ENCODE measurements around the gene CIRBP.

Gene CIRBP

DNA sequence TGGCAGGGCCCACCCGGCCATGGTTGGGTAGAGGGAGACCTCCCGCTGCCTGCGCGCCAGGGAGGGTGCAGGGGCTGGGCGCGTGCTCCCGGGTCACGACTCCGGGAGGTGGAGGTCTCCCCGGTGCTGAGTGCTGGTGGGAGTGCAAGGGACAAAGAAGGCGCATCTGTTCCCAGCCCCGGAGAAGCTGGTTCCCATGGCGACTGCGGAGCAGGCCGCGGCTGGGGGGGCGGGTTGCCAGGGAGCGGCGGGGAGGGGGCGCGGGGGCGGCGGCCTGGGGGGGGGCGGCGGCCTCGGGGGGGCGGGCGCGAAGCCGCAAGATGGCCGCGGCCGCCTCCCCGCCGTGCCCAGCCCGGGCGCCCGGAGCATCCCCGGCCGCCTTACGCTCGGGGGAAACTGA is 32.6 kb upstream of the CIRBP start:
- Mint-ChIP-seq H3K27ac (no peak overlapping the region), H3K4me3 (no peak overlapping the region), H3K9me3 (no peaks in the 10 kb centered on the region)

DNA sequence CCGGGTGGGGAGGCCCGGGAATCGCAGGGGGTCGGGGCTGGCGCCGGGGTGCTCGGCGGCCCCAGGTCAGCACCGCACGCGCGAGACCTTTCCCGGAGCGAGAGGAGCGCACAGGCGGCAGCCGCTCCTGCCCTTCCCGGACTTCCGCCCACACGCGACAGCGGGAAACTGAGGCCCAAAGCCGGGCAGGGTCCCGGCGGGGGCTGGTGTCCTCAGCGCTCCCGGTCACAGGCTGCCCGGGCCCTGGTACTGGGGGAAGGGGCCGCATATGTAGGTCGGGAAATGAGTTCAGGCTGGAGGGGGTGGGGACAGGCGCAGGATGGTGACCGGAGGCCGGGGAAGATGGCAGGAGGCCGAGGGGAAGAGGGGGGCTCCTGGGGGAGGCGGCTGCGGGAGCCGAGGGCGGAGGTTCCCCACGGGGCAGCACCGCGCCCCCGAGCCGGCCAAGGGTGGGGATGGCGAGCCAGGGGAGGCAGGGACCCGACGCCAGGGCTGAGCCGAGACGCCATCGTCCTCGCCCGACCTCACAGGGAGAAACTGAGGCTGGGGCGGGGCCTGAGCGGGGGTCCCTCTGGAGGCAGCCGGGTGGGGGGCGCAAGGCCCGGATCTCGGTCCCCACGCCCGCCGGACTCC is 32.0 kb upstream of the CIRBP start:
- Mint-ChIP-seq H3K27me3 (ENCODE audit: low read depth) (peaks cover 21% of the 10 kb centered on the region), H3K4me1 (ENCODE audit: low read depth) (peaks cover 17% of the 10 kb centered on the region), H3K36me3 (ENCODE audit: low read depth) (no peaks in the 10 kb centered on the region), H3K4me3 (peak overlapping the region; percentile 40), H3K27ac (no peak overlapping the region), H3K9me3 (no peaks in the 10 kb centered on the region)

More for the DNA sequence above, 32.6 kb upstream of the CIRBP start:
- Mint-ChIP-seq H3K27me3 (ENCODE audit: low read depth) (peaks cover 21% of the 10 kb centered on the region), H3K4me1 (ENCODE audit: low read depth) (peaks cover 17% of the 10 kb centered on the region), H3K36me3 (ENCODE audit: low read depth) (no peaks in the 10 kb centered on the region)

- Mint-ChIP-seq H3K27ac (peak within 1 kb of the TSS; percentile 29), H3K9me3 (no peaks in the 10 kb centered on the region), H3K27me3 (ENCODE audit: low read depth) (peaks cover 21% of the 10 kb centered on the region)
Measured at GRCh38 chr19:1237754-1238368, 31.3 kb upstream of the CIRBP start, which contains the start of gene CBARP. CBARP (minus strand) TSS chr19:1238005; CDS start chr19:1236100, 1,905 bp downstream.

DNA sequence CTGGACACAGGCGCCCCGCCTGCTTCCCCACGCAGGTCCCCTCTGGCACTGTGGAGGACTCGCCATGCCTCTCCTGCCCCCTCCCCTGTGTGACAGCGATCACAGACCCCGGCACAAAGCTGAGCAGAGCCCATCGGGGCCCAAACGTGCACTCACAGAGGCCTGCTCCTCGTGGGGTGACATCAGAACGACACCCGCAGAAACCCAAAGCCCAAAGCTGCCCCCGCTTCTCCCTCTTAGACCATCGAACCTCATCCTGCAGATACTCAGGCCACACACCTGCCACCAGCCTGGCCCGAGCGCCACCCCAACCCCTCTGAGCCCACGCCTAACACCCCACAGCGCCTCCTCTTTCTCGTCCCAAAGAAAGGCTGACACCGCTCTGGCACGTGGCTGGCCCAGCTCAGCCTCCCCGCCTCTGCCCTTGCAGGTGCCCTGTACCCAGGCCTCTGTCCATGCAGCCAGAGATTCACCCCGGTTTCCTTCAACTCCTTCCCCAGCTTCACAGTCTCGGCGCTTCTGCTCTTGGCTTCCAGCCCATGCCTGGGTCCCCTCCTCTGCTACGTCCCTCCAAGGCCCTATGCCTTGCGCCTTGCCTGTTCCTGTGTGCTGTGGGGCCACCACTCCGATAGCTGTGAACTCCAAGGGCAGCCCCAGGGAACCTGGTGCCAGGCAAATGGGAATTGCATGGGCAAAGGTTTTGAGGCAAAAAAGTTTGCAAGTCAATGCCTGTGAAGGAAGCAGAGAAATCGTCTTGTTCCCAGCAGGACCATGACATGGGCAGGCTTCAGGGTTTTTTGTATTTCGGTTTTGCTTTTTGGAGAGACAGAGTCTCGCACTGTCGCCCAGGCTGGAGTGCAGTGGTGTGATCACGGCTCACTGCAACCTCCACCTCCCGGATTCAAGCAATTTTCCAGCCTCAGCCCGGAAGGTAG is 30.5 kb upstream of the CIRBP start:
- Mint-ChIP-seq H3K27me3 (ENCODE audit: low read depth) (peaks cover 21% of the 10 kb centered on the region), H3K4me3 (peak overlapping the region; percentile 76), H3K36me3 (ENCODE audit: low read depth) (no peaks in the 10 kb centered on the region), H3K27ac (peak overlapping the region; percentile 29), H3K4me1 (ENCODE audit: low read depth) (peaks cover 24% of the 10 kb centered on the region), H3K9me3 (no peaks in the 10 kb centered on the region)

More at GRCh38 chr19:1237754-1238368, 31.3 kb upstream of the CIRBP start, which contains the start of gene CBARP:
- H3K4me1 Mint-ChIP-seq (ENCODE audit: low read depth) = peaks cover 17% of the 10 kb centered on the region
- peak within 1 kb of the TSS; percentile 76 for H3K4me3 Mint-ChIP-seq
- H3K36me3 Mint-ChIP-seq (ENCODE audit: low read depth) = no peaks in the 10 kb centered on the region

- peaks cover 24% of the 10 kb centered on the region for H3K4me1 Mint-ChIP-seq (ENCODE audit: low read depth)
- no peaks in the 10 kb centered on the region for H3K36me3 Mint-ChIP-seq (ENCODE audit: low read depth)
- H3K27ac Mint-ChIP-seq = peak overlapping the region; percentile 3
- peak overlapping the region; percentile 76 for H3K4me3 Mint-ChIP-seq
- H3K27me3 Mint-ChIP-seq (ENCODE audit: low read depth) = peaks cover 21% of the 10 kb centered on the region
- H3K9me3 Mint-ChIP-seq = no peaks in the 10 kb centered on the region
Measured at GRCh38 chr19:1239420-1239795, 29.7 kb upstream of the CIRBP start.

DNA sequence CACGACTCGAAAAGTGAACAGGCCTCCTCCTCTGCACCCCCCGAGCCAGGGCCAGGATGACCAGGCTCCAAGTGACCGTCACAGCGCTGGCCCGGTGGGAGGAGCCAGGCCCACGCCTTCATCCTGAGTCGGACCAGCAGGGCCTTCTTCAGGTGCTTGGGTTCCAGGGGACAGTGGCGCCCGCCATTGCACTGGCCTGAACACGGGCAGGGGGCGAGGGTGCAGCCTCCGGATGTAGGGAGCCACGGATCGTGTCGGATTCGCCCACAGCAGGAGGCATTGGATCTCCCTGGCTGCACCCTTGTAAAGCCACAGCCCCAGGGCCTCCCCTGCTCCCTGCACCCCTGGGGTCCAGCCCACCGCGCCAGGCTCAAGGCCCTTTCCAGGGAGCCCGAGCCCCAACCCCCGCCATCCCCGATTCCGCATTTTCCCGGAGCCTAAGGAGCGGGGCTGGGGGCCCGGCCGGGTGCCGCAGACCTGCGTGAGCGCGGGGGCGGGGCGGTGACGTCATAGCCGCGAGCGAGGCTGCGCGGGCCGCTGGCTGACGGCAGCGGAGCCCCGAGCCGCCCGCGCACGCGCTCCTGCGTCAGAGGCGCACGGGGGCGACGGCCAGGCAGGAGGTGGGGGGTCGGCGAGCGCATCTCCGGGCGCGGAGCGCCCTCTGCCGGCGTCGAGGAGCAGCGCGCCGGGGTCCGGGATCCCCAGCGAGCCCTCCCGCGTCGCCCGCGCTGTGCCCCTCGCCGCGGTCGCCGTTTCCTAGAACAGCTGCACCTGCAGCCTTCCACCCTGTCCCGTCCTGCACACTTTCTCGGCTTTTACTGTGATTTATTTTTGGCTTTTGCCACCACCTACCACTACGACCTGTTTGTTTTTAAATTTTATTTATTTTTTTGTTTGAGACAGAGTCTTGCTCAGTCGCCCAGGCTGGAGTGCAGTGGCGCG is 29.1 kb upstream of the CIRBP start:
- Mint-ChIP-seq H3K27ac (no peak overlapping the region), H3K4me3 (peak overlapping the region; percentile 46), H3K9me3 (no peaks in the 10 kb centered on the region), H3K27me3 (ENCODE audit: low read depth) (peaks cover 21% of the 10 kb centered on the region), H3K36me3 (ENCODE audit: low read depth) (peaks cover 2% of the 10 kb centered on the region), H3K4me1 (ENCODE audit: low read depth) (peaks cover 27% of the 10 kb centered on the region)

- Mint-ChIP-seq H3K4me3 (peak overlapping the region; percentile 88), H3K27ac (peak overlapping the region; percentile 87), H3K9me3 (no peaks in the 10 kb centered on the region), H3K4me1 (ENCODE audit: low read depth) (peaks cover 27% of the 10 kb centered on the region), H3K36me3 (ENCODE audit: low read depth) (peaks cover 2% of the 10 kb centered on the region), H3K27me3 (ENCODE audit: low read depth) (peaks cover 21% of the 10 kb centered on the region)
Measured at GRCh38 chr19:1240925-1241324, 28.2 kb upstream of the CIRBP start.

DNA sequence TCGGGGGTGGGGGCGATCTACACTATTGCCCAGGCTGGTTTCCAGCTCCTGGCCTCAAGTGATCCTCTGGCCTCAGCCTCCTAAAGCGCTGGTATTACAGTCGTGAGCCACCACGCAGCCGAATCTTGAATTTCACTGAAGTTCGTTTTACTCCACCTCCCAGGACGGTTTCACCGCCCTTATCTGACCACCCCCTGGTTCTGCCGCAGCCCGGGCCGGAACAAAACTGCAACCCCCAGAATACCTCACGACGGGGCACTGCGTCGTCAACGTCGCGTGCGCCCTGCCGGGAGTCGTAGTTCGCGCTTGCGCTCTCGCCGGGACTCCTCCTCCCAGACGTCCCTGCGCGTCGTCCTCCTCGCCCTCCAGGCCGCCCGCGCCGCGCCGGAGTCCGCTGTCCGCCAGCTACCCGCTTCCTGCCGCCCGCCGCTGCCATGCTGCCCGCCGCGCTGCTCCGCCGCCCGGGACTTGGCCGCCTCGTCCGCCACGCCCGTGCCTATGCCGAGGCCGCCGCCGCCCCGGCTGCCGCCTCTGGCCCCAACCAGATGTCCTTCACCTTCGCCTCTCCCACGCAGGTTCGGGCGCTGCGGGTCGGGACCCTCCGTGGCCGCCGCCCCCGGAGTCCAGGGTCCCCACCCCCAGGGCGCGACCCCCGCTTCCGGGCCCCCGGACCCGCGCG is 27.6 kb upstream of the CIRBP start, which contains the start of gene ATP5F1D:
Gene ATP5F1D, plus strand, starts transcription at position 335 of the 679 bp plus-strand sequence. Its CDS starts 100 bp downstream, at position 435.
- H3K9me3 Mint-ChIP-seq = no peaks in the 10 kb centered on the region
- H3K4me1 Mint-ChIP-seq (ENCODE audit: low read depth) = peaks cover 27% of the 10 kb centered on the region
- H3K4me3 Mint-ChIP-seq = peak within 1 kb of the TSS; percentile 88
- H3K36me3 Mint-ChIP-seq (ENCODE audit: low read depth) = peaks cover 2% of the 10 kb centered on the region
- peaks cover 21% of the 10 kb centered on the region for H3K27me3 Mint-ChIP-seq (ENCODE audit: low read depth)
- H3K27ac Mint-ChIP-seq = peak within 1 kb of the TSS; percentile 87

GRCh38 chr19:1243768-1244692 is 25.1 kb upstream of the CIRBP start:
- no peaks in the 10 kb centered on the region for H3K9me3 Mint-ChIP-seq
- H3K4me1 Mint-ChIP-seq (ENCODE audit: low read depth) = peaks cover 21% of the 10 kb centered on the region
- peak overlapping the region; percentile 71 for H3K27ac Mint-ChIP-seq
- H3K27me3 Mint-ChIP-seq (ENCODE audit: low read depth) = peaks cover 11% of the 10 kb centered on the region
- peaks cover 2% of the 10 kb centered on the region for H3K36me3 Mint-ChIP-seq (ENCODE audit: low read depth)
- peak overlapping the region; percentile 46 for H3K4me3 Mint-ChIP-seq

DNA sequence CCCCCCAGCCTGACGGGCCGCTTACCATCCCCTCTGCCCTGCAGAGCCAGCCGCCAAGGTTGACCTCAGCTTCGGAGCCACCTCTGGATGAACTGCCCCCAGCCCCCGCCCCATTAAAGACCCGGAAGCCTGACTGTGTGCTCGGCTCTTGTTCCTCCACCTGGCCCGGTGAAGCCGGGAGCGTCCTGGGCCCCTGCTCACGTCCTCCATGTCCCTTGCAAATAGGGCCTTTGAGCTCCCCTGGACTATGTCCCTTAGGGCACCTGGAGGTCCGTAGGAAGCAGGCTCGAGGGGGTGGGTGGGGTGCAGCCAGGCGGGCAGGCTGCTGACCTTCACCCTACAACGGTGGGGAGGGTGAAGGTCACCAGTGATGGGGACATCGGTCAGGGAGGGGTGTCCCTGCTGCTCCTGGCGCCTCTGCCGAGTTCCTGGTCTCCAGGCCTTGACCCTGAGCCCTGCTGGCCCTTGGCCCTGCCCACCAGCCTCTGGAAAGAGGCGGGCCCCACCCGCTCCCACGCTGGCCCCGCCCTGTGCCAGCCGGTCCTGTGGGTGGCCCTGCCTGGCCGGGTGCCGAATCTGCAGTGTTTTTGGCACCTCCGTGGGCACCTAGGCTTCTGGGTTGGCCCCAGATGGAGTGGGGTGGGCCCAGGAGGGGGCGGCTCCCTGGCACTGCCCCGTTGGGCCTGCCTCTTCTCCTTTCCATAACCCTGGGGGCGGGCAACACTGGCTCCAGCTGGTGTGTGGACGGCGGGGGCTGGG is 24.3 kb upstream of the CIRBP start:
- Mint-ChIP-seq H3K9me3 (no peaks in the 10 kb centered on the region), H3K27ac (peak overlapping the region; percentile 71), H3K4me1 (ENCODE audit: low read depth) (peaks cover 18% of the 10 kb centered on the region), H3K27me3 (ENCODE audit: low read depth) (peaks cover 4% of the 10 kb centered on the region), H3K4me3 (peak overlapping the region; percentile 46), H3K36me3 (ENCODE audit: low read depth) (peaks cover 4% of the 10 kb centered on the region)

- H3K4me3 Mint-ChIP-seq = no peak overlapping the region
- no peaks in the 10 kb centered on the region for H3K9me3 Mint-ChIP-seq
- no peak overlapping the region for H3K27ac Mint-ChIP-seq
- peaks cover 4% of the 10 kb centered on the region for H3K27me3 Mint-ChIP-seq (ENCODE audit: low read depth)
- H3K36me3 Mint-ChIP-seq (ENCODE audit: low read depth) = peaks cover 4% of the 10 kb centered on the region
- peaks cover 18% of the 10 kb centered on the region for H3K4me1 Mint-ChIP-seq (ENCODE audit: low read depth)
Measured at GRCh38 chr19:1245494-1246264, 23.5 kb upstream of the CIRBP start.
